HUDEP-2 (cell line): ENCODE measurements around the gene B4GALT2.
A peak's percentile ranks its signal among the peaks of the same experiment; 100 is the strongest.

Source experiments
- DNase-seq, 76 experiments: peaks; one replicate each; lab custom pipeline; 2025; ENCODE audit not compliant: unreplicated experiment in 76 of 76; lab: John Stamatoyannopoulos, UW

The B4GALT2 gene

GRCh38 chr1:43945674-43946235, 33.3 kb upstream of the B4GALT2 start:
- peak in 5 of 76 experiments; percentile 7 to 41 (median 14) for DNase-seq

DNA sequence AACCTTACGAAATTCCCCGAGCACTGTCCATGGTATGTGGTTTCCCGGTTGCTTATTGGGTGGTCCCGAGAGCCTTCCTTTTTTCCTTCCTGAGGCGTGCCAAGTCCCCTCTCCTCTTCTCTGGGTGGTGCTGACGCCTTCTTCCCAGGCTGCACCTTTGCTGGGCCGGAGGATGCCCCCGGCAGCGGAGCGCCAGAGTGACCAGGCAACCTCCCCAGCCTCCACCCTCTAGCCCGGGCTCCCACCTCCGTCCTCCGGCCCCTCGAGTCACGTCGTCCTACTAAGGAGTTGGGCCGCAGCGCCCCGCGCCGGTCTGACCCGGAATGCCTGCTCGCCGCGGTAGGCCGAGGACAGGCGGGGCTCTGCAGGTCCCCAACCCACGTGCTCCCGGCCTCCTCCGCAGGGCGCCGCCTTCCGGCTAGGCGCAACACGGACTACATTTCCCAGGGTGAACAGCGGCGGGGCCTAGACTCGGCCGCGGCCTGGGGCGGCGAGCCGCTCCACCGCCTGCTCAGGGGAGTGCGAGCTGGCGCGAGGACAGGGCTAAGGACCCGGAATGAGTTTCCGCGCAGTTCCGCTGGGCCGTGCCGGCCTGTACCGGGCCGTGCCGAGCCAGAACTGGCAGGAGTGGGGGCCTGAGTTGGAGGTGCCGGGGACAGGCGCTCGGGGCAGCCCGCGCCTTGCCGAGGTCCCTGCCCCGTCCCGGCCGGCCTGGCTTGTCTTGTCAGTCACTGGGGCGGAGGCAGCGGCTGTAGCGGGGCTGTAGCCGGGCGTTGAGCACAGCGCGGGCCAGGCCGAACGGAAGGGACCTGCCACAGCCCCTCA, 32.6 kb upstream of the B4GALT2 start, which contains the start of gene IPO13:
Gene IPO13 (plus strand): TSS at position 715 of the 825 bp plus-strand sequence. CDS start 651 bp downstream, outside the sequence.
- peak in 75 of 76 experiments; percentile 40 to 98 (median 94) for DNase-seq

- no peak for DNase-seq
Measured at GRCh38 chr1:43947061-43947873, 31.7 kb upstream of the B4GALT2 start.

DNA sequence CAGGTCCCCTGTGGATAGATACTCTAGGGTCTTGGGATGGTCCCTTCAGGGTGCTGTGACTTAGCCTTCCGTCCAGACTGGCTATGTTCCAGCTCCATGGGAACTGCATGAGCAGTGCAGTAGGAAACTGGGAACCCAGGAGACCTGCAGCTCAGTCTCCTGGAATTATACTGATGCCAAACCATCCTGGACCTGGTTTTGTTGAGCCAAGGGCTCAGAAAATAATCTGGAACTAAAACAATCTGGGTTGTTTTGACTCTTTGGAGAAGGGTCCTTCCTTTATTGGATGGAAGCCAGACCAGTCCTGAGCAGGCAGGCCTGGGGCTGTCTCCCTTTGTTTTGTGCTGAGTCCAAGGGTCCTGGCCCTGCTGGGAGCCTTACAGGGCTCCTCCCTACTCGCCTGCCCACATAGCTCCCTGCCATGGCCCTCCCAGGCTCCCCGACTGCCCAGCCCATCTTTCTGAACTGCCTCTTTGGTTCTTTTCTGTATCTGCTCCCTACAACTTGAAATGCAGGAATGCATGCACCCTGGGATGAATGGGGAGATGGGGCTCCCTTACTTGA, 31.1 kb upstream of the B4GALT2 start:
- DNase-seq = no peak

DNA sequence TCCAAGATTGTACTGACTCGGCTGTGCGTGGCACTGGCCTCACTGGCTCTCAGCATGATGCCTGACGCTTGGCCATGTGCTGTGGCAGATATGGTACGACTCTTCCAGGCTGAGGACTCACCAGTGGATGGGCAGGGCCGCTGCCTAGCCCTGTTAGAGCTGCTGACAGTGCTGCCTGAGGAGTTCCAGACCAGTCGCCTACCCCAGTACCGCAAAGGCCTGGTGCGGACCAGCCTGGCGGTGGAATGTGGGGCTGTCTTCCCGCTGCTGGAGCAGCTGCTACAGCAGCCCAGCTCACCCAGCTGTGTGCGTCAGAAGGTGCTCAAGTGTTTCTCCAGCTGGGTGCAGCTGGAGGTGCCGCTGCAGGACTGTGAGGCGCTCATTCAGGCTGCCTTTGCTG, 29.3 kb upstream of the B4GALT2 start:
- no peak for DNase-seq

- no peak for DNase-seq
Measured at GRCh38 chr1:43951021-43951985, 27.7 kb upstream of the B4GALT2 start.

DNA sequence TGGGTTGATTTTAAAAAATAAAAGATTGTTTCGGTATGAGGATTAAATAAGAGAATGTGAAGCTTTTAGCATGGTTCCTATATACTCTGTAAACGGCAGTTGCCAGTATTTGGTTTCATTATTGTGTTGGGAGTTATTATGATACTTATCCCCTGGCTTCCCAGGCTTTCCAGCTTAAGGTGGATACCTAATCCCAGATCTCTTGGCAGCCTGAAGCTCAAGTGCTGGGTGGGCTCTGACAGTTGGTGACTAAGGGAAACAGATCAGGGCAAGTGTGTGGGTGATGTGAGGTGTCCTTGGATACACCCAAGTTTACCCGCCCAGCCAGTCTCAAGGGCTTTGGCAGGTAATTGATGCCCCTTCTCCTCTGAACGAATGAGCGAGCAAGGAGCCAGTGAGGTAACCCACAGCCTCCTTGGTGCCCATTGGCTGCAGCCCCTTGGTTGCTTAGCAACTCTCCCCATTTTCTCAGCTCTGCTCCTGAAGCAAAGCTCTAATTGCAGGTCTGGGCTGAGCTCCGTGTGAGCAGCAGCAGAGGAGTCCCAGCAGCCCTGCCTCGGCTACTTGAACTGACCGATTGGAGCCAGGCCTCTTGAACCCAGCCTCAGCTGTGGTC, 26.2 kb upstream of the B4GALT2 start:
- peak in 18 of 76 experiments; percentile 9 to 49 (median 24) for DNase-seq

GRCh38 chr1:43953361-43953760, 25.6 kb upstream of the B4GALT2 start:
- no peak for DNase-seq

GRCh38 chr1:43954036-43954435, 25.0 kb upstream of the B4GALT2 start:
- DNase-seq = no peak

GRCh38 chr1:43956234-43956633, 22.8 kb upstream of the B4GALT2 start:
- DNase-seq = no peak

GRCh38 chr1:43957407-43958040, 21.5 kb upstream of the B4GALT2 start:
- DNase-seq = no peak

DNA sequence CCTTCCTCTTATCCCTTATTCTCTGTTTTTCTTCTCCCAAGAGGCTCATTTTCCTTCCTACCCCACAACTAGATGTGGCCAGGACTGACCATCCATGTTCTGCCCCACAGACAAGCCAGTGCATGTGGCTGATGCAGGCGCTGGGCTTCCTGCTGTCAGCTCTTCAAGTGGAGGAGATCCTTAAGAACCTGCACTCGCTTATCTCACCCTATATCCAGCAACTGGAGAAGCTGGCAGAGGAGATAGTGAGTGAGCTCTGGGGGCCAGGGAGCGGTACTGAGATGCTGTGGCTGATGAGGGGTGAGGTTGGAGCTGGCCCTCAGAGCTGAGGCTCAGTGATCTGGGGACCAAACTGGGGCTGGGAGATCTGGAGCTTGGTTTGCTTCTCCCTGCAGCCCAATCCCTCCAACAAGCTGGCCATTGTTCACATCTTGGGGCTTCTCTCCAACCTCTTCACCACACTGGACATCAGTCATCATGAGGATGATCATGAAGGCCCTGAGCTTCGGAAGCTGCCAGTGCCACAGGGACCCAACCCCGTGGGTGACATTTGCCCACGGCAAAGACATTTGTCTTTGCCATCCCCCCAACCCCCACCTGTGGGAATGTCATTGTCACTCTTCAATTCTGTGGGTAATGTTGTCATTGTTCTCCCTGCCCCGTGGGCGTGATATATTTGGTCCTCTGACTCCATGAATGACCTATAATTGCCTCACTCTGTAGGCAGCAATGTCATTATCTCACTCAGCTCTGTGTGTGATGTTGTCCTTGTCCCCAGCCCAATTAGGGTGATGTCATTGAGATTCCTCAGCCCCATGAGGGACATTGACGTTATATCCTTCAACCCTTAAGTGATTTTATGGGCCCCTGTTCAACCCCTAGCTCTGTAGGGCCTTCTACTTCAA, 20.4 kb upstream of the B4GALT2 start:
- DNase-seq = peak in 20 of 76 experiments; percentile 9 to 72 (median 24)

- no peak for DNase-seq
Measured at GRCh38 chr1:43960798-43961197, 18.2 kb upstream of the B4GALT2 start.

GRCh38 chr1:43961692-43962091, 17.3 kb upstream of the B4GALT2 start:
- no peak for DNase-seq

- DNase-seq = no peak
Measured at GRCh38 chr1:43962324-43962723, 16.7 kb upstream of the B4GALT2 start.

- DNase-seq = no peak
Measured at GRCh38 chr1:43963006-43963405, 16.0 kb upstream of the B4GALT2 start.

- DNase-seq = no peak
Measured at GRCh38 chr1:43963890-43964289, 15.1 kb upstream of the B4GALT2 start.

DNA sequence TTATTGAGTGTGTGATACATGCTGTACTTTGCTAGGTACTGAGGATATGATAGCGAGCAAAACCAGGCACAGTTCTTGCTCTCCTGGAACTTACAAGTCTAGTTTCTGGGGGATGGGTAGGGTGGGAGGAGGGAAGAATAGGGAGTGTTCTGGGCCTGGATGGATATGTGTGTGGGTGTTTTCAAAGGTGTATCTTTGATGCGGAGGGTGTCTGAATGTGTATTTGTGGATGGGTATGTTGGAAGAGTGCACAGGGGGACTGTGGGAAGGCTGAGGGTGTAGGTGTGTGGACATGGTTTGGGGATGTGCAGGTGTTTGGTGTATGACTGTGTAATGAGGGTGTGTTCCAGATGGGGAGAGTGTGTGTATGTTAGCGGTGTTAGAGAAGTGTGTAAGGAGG, 13.7 kb upstream of the B4GALT2 start:
- no peak for DNase-seq
